ENCODE measurements around the gene UROS. TPM values are rescaled to one million over a fixed set of nuclear protein-coding genes. Genes with fewer than 3 reads are reported as not detected.
A peak's percentile ranks its signal among the peaks of the same experiment; 100 is the strongest.

UROS gene
- total RNA-seq, 1 donor, result 90.5 TPM

GRCh38 chr10:125823663-125824251 lies 699 bp upstream of the UROS start:
- H3K4me3 ChIP-seq (ENCODE audit: insufficient read depth, low read length), result peak overlapping the region; percentile 95
- peaks cover 27% of the 10 kb centered on the region for H3K4me1 ChIP-seq (ENCODE audit: insufficient read depth, low read length)
- H3K27ac ChIP-seq (ENCODE audit: low read depth, low read length), result peak overlapping the region; percentile 98
- H3K79me2 ChIP-seq (ENCODE audit: insufficient read depth, low read length), result peaks cover 75% of the 10 kb centered on the region
- H2AFZ ChIP-seq (ENCODE audit: low read length), result peak overlapping the region; percentile 98
- peak; percentile 62 for DNase-seq (ENCODE audit: insufficient read length, low spot score, missing footprints)
- H3K36me3 ChIP-seq (ENCODE audit: insufficient read depth, low read length), result peaks cover 27% of the 10 kb centered on the region
- TF ChIP-seq CTCF (IDR thresholded peaks at IDR 0.05; ENCODE audit: extremely low read depth, low read depth, low read length), result no peak
- no peaks in the 10 kb centered on the region for H3K9me3 ChIP-seq (ENCODE audit: low read depth, low read length)
- H3K4me2 ChIP-seq (ENCODE audit: insufficient read depth, low read length), result peak overlapping the region; percentile 88
- no peaks in the 10 kb centered on the region for H3K27me3 ChIP-seq (ENCODE audit: insufficient read depth, low read length)
- H4K20me1 ChIP-seq (ENCODE audit: insufficient read depth, low read length), result peaks cover 27% of the 10 kb centered on the region

- Histone ChIP-seq H4K20me1 (ENCODE audit: insufficient read depth, low read length) (peaks cover 18% of the 10 kb centered on the region), H3K27ac (ENCODE audit: low read depth, low read length) (no peak overlapping the region), H3K4me3 (ENCODE audit: insufficient read depth, low read length) (no peak overlapping the region), H2AFZ (ENCODE audit: low read length) (no peak overlapping the region), H3K27me3 (ENCODE audit: insufficient read depth, low read length) (no peaks in the 10 kb centered on the region), H3K4me2 (ENCODE audit: insufficient read depth, low read length) (no peak overlapping the region), H3K4me1 (ENCODE audit: insufficient read depth, low read length) (peaks cover 23% of the 10 kb centered on the region), H3K9me3 (ENCODE audit: low read depth, low read length) (no peaks in the 10 kb centered on the region), H3K79me2 (ENCODE audit: insufficient read depth, low read length) (peaks cover 58% of the 10 kb centered on the region), H3K36me3 (ENCODE audit: insufficient read depth, low read length) (peaks cover 6% of the 10 kb centered on the region)
- DNase-seq (ENCODE audit: insufficient read length, low spot score, missing footprints), result peak; percentile 9
- no peak for TF ChIP-seq CTCF (IDR thresholded peaks at IDR 0.05; ENCODE audit: extremely low read depth, low read depth, low read length)
These were observed 2.4 kb downstream of the UROS start for GRCh38 chr10:125820701-125821100.

- no peaks in the 10 kb centered on the region for H3K9me3 ChIP-seq (ENCODE audit: low read depth, low read length)
These were observed 5.6 kb downstream of the UROS start for GRCh38 chr10:125817337-125817946.

More at GRCh38 chr10:125817337-125817946, 5.6 kb downstream of the UROS start:
- H3K27ac ChIP-seq (ENCODE audit: low read depth, low read length), result no peak overlapping the region
- H4K20me1 ChIP-seq (ENCODE audit: insufficient read depth, low read length), result no peaks in the 10 kb centered on the region
- DNase-seq (ENCODE audit: insufficient read length, low spot score, missing footprints), result no peak
- H2AFZ ChIP-seq (ENCODE audit: low read length), result no peak overlapping the region
- H3K4me2 ChIP-seq (ENCODE audit: insufficient read depth, low read length), result no peak overlapping the region
- peaks cover 25% of the 10 kb centered on the region for H3K79me2 ChIP-seq (ENCODE audit: insufficient read depth, low read length)
- peaks cover 7% of the 10 kb centered on the region for H3K4me1 ChIP-seq (ENCODE audit: insufficient read depth, low read length)
- peaks cover 31% of the 10 kb centered on the region for H3K36me3 ChIP-seq (ENCODE audit: insufficient read depth, low read length)
- H3K27me3 ChIP-seq (ENCODE audit: insufficient read depth, low read length), result no peaks in the 10 kb centered on the region
- H3K4me3 ChIP-seq (ENCODE audit: insufficient read depth, low read length), result no peak overlapping the region
- no peak for TF ChIP-seq CTCF (IDR thresholded peaks at IDR 0.05; ENCODE audit: extremely low read depth, low read depth, low read length)
